Stimulated activated CD8-positive, alpha-beta memory T cell treated with anti-CD3 and anti-CD28 coated beads, Interleukin-7, amount 100 ng/mL, for 48 hours (primary cell): ENCODE results near the gene PSAT1.

Experiments used
- DNase-seq, 2 donors: peaks; one replicate each; pipeline ENCODE4 v3.0.0-alpha.2; 2020; ENCODE audit warnings: low read depth in 1 of 2; ENCODE audit errors: extremely low read depth in 1 of 2

The PSAT1 gene

GRCh38 chr9:78292716-78293497 lies 4.0 kb upstream of the PSAT1 start:
- DNase-seq = peak in 1 of 2 donors; percentile 12

GRCh38 chr9:78294290-78295176 lies 2.4 kb upstream of the PSAT1 start:
- DNase-seq = no peak

- no peak for DNase-seq
Observed at GRCh38 chr9:78295177-78295575, 1.7 kb upstream of the PSAT1 start.

- no peak for DNase-seq
Observed at GRCh38 chr9:78295731-78296130, 1.2 kb upstream of the PSAT1 start.

- no peak for DNase-seq
Observed at GRCh38 chr9:78296201-78296892, 578 bp upstream of the PSAT1 start.

GRCh38 chr9:78297672-78297961 lies 692 bp downstream of the PSAT1 start:
- no peak for DNase-seq

GRCh38 chr9:78298046-78298765 lies 1.3 kb downstream of the PSAT1 start:
- peak in 1 of 2 donors; percentile 13 for DNase-seq

GRCh38 chr9:78300209-78300608 lies 3.3 kb downstream of the PSAT1 start:
- no peak for DNase-seq

GRCh38 chr9:78301466-78301865 lies 4.5 kb downstream of the PSAT1 start:
- no peak for DNase-seq

GRCh38 chr9:78303377-78304062 lies 6.6 kb downstream of the PSAT1 start:
- no peak for DNase-seq

- no peak for DNase-seq
Observed at GRCh38 chr9:78304357-78304756, 7.4 kb downstream of the PSAT1 start.

GRCh38 chr9:78306222-78307076 lies 9.5 kb downstream of the PSAT1 start:
- no peak for DNase-seq

- no peak for DNase-seq
Observed at GRCh38 chr9:78307360-78307759, 10.4 kb downstream of the PSAT1 start.

- DNase-seq = no peak
Observed at GRCh38 chr9:78309066-78309465, 12.1 kb downstream of the PSAT1 start.

GRCh38 chr9:78311075-78311474 lies 14.2 kb downstream of the PSAT1 start:
- no peak for DNase-seq

- DNase-seq = no peak
Observed at GRCh38 chr9:78311886-78312524, 15.1 kb downstream of the PSAT1 start.

- DNase-seq = no peak
Observed at GRCh38 chr9:78314550-78314949, 17.6 kb downstream of the PSAT1 start.

- DNase-seq = no peak
Observed at GRCh38 chr9:78314953-78315870, 18.3 kb downstream of the PSAT1 start.
